Measurements from ENCODE around the gene SDHA. TPM values are rescaled to one million over a fixed set of nuclear protein-coding genes. Genes with fewer than 3 reads are reported as not detected.
"Not testable (repeated sequence)": the region's sequence is repeated elsewhere in the genome, so short reads cannot be mapped to it uniquely, and the experiment has no call there.

The SDHA gene
- total RNA-seq, 1 experiment from 2014 or later = 75.0 TPM

DNA sequence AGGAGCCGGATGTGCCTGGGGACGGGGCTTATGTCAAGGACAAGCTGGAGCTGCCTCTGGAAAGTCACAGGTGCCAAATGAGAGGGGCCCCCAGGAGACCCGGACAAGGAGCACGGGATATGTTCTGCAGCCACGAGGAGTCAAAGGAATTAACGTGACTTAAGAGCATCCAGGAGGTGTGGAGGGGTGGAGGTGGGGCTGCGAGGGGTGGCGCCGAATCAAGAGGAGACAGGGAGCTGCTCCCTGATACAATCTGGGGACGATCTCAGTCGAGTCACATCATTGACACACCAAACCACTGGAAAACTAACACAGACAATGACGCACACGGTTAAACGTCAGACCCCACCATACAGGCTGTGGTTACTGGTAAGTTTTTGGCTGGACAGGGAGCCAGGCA, 10.5 kb upstream of the SDHA start:
- no peak for DNase-seq (ENCODE audit: unreplicated experiment)
- H3K36me3 Mint-ChIP-seq (ENCODE audit: insufficient read depth, unreplicated experiment) = peaks cover 47% of the 10 kb centered on the region
- no peaks in the 10 kb centered on the region for H3K9me3 Mint-ChIP-seq (ENCODE audit: unreplicated experiment)
- H3K27me3 Mint-ChIP-seq (ENCODE audit: insufficient read depth, unreplicated experiment) = no peaks in the 10 kb centered on the region
- TF ChIP-seq, protein P1, sequence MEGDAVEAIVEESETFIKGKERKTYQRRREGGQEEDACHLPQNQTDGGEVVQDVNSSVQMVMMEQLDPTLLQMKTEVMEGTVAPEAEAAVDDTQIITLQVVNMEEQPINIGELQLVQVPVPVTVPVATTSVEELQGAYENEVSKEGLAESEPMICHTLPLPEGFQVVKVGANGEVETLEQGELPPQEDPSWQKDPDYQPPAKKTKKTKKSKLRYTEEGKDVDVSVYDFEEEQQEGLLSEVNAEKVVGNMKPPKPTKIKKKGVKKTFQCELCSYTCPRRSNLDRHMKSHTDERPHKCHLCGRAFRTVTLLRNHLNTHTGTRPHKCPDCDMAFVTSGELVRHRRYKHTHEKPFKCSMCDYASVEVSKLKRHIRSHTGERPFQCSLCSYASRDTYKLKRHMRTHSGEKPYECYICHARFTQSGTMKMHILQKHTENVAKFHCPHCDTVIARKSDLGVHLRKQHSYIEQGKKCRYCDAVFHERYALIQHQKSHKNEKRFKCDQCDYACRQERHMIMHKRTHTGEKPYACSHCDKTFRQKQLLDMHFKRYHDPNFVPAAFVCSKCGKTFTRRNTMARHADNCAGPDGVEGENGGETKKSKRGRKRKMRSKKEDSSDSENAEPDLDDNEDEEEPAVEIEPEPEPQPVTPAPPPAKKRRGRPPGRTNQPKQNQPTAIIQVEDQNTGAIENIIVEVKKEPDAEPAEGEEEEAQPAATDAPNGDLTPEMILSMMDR (IDR thresholded peaks at IDR 0.05; ENCODE audit: unreplicated experiment) = no peak
- peaks cover 4% of the 10 kb centered on the region for H3K4me1 Mint-ChIP-seq (ENCODE audit: insufficient read depth, unreplicated experiment)
- CTCF ChIA-PET = interaction anchor here (1.0 to 1.4 kb wide), 3 partner anchors 11 to 239 kb away, joined by 3 to 4 read pairs (median 4); partner anchors contain the start of gene SDHA
- no peak overlapping the region for H3K4me3 Mint-ChIP-seq (ENCODE audit: unreplicated experiment)
- intact Hi-C loops (cut with micrococcal nuclease) = no loop called here
- POLR2A ChIA-PET = no interaction called here
- no peak overlapping the region for H3K27ac Mint-ChIP-seq (ENCODE audit: low read depth, unreplicated experiment)
- no TSS peak for BruUV-seq (replicated peaks)

DNA sequence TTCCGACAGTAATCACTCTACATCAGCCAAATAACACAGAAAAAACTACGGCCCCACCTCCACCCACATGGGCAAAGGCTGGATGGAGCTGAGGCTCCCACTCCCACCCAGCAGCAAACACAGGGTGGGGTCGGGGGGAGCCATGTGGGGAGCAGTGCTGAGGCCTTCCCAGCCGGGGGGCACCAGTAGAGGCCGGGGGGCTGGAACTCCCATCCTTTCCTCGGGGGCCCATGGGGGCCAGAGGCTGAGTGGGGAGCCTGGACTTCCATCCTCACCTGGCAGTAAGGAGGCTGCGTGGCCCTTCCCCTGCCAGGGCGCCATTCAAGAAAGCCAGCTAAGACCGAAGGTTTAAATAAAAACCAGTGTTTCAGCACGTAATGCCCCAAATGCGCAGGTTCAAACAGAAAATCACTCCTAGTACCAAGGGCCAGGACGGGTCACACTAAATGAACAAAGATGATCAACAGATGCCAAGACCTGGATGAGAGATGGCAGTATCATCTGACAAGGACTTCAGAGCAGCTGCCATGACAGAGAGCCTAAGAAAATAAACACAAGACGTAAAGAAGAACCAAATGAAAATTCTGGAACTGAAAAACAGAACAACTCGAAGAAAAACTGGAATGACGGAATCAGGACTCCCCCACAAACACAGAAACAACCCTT, 9.5 kb upstream of the SDHA start:
- peaks cover 4% of the 10 kb centered on the region for H3K4me1 Mint-ChIP-seq (ENCODE audit: insufficient read depth, unreplicated experiment)
- intact Hi-C loops (cut with micrococcal nuclease) = no loop called here
- no peaks in the 10 kb centered on the region for H3K27me3 Mint-ChIP-seq (ENCODE audit: insufficient read depth, unreplicated experiment)
- peaks cover 49% of the 10 kb centered on the region for H3K36me3 Mint-ChIP-seq (ENCODE audit: insufficient read depth, unreplicated experiment)
- no peak overlapping the region for H3K27ac Mint-ChIP-seq (ENCODE audit: low read depth, unreplicated experiment)
- no TSS peak for BruUV-seq (replicated peaks)
- no peak overlapping the region for H3K4me3 Mint-ChIP-seq (ENCODE audit: unreplicated experiment)
- ChIA-PET POLR2A (no interaction called here), CTCF (interaction anchor here (1.0 to 1.4 kb wide), 2 partner anchors 10 to 20 kb away, joined by 4 read pairs; partner anchors contain the start of gene SDHA)
- H3K9me3 Mint-ChIP-seq (ENCODE audit: unreplicated experiment) = no peaks in the 10 kb centered on the region
- TF ChIP-seq, protein P1 (IDR thresholded peaks at IDR 0.05; ENCODE audit: unreplicated experiment) = no peak
- DNase-seq (ENCODE audit: unreplicated experiment) = no peak

- Mint-ChIP-seq H3K27me3 (ENCODE audit: insufficient read depth, unreplicated experiment) (no peaks in the 10 kb centered on the region), H3K4me1 (ENCODE audit: insufficient read depth, unreplicated experiment) (peaks cover 13% of the 10 kb centered on the region), H3K4me3 (ENCODE audit: unreplicated experiment) (no peak overlapping the region), H3K9me3 (ENCODE audit: unreplicated experiment) (no peaks in the 10 kb centered on the region), H3K27ac (ENCODE audit: low read depth, unreplicated experiment) (no peak overlapping the region), H3K36me3 (ENCODE audit: insufficient read depth, unreplicated experiment) (peaks cover 27% of the 10 kb centered on the region)
- TF ChIP-seq, protein P1 (IDR thresholded peaks at IDR 0.05; ENCODE audit: unreplicated experiment) = no peak
- ChIA-PET POLR2A (no interaction called here), CTCF (no interaction called here)
- BruUV-seq (replicated peaks) = no TSS peak
- intact Hi-C loops (cut with micrococcal nuclease) = no loop called here
- no peak for DNase-seq (ENCODE audit: unreplicated experiment)
Observed at GRCh38 chr5:213803-214395, 4.2 kb upstream of the SDHA start.

- peak; percentile 8 for DNase-seq (ENCODE audit: unreplicated experiment)
Observed at GRCh38 chr5:215256-215655, 2.9 kb upstream of the SDHA start.

DNA sequence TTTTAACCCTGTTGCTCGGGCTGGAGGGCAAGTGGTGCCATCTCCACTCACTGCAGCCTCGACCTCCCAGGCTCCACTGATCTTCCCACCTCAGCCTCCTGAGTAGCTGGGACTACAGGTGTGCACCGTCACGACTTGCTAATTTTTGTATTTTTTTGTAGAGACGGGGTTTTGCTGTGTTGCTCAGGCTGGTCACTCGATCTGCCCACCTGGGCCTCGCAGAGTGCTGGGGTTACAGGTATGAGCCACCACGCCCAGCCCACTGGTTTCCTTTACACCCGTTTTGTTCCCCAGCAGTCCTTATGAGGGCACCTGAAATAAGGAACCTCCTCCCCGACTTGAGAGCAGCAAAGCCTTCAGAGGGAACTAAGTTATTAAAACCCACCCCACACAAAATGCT, 2.0 kb upstream of the SDHA start:
- intact Hi-C loops (cut with micrococcal nuclease); H3K27me3 Mint-ChIP-seq (ENCODE audit: insufficient read depth, unreplicated experiment); H3K9me3 Mint-ChIP-seq (ENCODE audit: unreplicated experiment); DNase-seq (ENCODE audit: unreplicated experiment); H3K4me1 Mint-ChIP-seq (ENCODE audit: insufficient read depth, unreplicated experiment); BruUV-seq (replicated peaks); H3K27ac Mint-ChIP-seq (ENCODE audit: low read depth, unreplicated experiment); POLR2A ChIA-PET: not testable (repeated sequence)
- Mint-ChIP-seq H3K36me3 (ENCODE audit: insufficient read depth, unreplicated experiment) (peaks cover 21% of the 10 kb centered on the region), H3K4me3 (ENCODE audit: unreplicated experiment) (peak overlapping the region; percentile 37)
- CTCF ChIA-PET = interaction anchor here (0.6 kb wide), 1 partner anchor 84 kb away, joined by 3 read pairs; no protein-coding TSS in a partner anchor

More at GRCh38 chr5:215256-215655, 2.9 kb upstream of the SDHA start:
- POLR2A ChIA-PET; BruUV-seq (replicated peaks); intact Hi-C loops (cut with micrococcal nuclease); H3K9me3 Mint-ChIP-seq (ENCODE audit: unreplicated experiment); H3K27me3 Mint-ChIP-seq (ENCODE audit: insufficient read depth, unreplicated experiment); H3K4me1 Mint-ChIP-seq (ENCODE audit: insufficient read depth, unreplicated experiment): not testable (repeated sequence)
- Mint-ChIP-seq H3K4me3 (ENCODE audit: unreplicated experiment) (peak overlapping the region; percentile 37), H3K27ac (ENCODE audit: low read depth, unreplicated experiment) (peak overlapping the region; percentile 21), H3K36me3 (ENCODE audit: insufficient read depth, unreplicated experiment) (peaks cover 25% of the 10 kb centered on the region)
- CTCF ChIA-PET = interaction anchor here (0.6 kb wide), 1 partner anchor 83 kb away, joined by 3 read pairs; no protein-coding TSS in a partner anchor

Data from MCF 10A (cell line).